SKM-1 (cell line): ENCODE measurements around the gene PTGFRN.

ENCODE experiments used
- DNase-seq: peaks from one replicate; lab custom pipeline; 2025; ENCODE audit not compliant: unreplicated experiment; lab: John Stamatoyannopoulos, UW

PTGFRN gene

DNA sequence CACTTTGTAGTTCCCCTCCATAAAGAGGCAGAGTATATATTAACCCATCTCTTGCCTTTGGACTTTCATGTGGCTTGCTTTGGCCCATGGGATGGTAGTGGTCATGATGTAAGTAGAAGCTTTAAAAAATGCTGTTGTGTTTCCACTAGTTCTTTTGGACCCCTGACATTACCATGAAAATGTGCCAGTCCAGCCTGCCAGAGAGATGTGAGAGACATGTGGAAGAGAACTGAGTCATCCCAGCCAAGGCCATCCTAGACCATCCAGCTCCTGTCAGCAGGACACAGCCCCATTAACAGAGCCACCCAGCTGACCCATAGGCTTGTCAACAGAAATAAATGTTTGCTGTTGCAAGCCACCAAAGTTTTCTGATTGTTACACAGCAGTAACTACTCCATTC lies 87.9 kb downstream of the PTGFRN start:
- no peak for DNase-seq

DNA sequence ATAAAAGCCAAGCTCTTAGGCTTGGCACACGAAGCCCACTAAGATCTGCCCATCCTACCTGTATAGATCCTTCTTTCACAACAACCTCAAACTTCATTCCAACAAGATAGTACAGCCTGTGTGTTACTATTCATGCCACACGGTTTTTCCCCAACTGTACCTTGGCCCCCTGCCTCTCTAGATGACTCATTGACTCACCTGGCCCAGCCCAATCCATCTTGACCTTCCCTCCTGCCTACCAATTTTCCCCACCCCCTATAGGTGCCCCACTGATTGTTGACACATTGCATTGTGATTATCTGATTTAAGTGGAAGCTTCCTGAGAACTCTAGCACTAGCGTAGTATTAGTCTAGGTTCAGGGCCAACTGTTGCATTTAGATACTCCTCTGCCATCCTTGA lies 89.9 kb downstream of the PTGFRN start:
- no peak for DNase-seq

DNA sequence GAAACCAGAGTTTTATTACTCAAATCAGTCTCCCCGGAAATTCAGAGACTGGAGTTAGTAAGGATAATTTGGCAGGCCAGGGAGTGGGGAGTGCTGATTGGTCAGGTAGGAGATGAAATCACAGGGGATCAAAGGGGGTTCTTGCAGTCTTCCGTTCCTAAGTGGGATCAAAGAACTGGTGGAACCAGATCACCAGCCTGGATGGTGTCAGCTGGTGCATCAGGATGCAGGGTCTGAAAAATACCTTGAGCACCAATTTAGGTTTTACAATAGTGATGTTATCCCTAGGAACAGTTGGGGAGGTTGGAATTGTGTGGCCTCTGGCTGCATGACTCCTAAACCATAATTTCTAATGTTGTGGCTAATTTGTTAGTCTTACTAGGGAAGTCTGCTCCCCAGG lies 90.4 kb downstream of the PTGFRN start:
- no peak for DNase-seq

DNA sequence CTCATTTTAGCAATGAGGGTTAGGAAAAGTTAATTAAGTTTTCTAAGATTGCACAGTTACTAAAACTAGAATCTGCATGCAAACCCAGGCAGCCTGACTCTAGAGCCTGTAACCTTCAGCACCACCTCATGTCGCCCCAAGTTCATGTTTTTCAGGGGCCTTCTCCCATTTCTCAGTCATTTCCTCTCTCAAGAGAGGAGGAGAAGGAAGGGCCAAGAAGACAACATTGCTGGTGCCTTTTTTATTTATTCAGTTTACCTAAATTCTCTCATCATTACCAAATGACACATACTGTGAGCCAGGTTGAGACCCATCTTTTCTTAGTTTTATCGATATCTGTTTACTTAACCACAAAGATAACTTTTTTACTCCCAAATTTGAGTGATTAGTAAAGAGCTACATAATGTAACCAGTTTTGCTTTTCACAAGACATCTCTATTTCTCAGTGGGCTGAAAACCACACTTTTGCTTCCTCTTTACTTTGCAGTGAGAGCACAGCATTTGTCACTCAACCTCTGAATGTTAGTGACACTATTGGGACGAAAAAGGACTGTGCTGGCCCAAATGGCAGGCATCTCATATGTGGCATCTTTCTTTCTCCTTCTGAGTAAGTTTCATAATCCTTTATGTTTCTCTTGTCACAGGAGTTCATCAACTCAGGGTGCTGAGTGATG lies 91.7 kb downstream of the PTGFRN start, which contains the start of gene CD101:
TSS of gene CD101 (plus strand) at position 507 of the 674 bp plus-strand sequence. CDS start at position 565, 58 bp downstream.
- DNase-seq: peak; percentile 82

DNA sequence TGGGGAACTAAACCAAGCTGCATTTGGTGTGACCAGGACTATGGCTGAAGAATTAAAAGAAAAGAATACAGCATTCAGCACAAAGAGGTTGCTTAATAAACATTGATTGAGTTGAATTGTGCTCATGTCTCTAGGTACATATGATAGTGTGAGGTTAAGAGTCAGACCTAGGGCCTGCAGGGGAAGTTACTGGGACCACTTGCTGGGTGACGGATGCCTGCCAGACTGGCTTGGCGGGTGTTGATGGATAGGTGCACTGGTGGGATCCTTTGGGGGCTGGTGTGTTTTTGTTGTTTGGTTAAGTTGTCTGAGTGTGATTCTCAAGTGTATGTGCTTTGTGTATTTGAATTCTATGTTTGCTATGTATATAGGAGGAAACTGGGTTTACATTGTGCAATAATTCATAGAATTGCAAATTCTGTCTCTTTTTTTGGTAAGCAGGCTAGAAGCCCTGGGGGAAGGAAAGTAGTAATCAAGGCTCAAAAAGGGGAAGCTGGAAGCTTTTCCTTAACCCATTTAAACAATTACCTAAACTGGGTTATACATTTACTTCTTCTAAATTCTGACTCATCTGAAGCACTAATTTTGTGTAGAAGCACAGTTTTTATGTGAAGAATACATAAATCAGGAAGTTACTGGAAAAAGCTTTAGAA lies 93.6 kb downstream of the PTGFRN start:
- peak; percentile 94 for DNase-seq

DNA sequence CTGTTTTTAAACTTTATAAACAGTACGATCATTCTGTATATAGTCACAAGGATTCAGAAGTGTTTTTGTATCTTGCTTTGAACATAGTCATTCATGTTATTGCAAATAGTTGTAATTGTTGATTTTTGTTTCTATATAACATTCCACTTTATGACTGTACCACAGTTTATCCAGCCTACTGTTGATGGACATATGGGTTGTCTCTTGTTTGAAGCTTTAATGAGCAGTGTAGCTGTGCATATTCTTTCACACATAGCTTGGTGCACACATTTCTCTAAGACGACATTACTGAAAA lies 98.0 kb downstream of the PTGFRN start:
- no peak for DNase-seq

DNA sequence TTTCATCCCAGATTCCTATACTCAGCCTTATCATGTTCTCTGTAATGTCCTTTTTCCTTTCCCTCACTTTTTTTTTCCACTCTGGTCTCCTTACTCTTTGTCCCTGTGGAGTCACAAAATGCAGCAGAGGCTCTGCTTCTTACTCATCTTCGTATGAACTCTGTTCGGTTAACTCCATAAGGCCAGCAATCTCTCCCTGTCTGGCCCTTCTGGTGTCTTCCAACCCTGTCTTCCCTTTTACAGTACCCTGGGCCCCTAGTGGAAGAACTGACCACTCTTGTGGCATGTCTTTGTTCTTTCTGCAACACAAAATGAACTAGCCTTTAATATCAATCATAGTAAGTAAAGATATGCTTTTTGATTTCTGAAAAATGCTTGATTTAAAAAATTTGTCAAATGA lies 98.9 kb downstream of the PTGFRN start:
- no peak for DNase-seq

DNA sequence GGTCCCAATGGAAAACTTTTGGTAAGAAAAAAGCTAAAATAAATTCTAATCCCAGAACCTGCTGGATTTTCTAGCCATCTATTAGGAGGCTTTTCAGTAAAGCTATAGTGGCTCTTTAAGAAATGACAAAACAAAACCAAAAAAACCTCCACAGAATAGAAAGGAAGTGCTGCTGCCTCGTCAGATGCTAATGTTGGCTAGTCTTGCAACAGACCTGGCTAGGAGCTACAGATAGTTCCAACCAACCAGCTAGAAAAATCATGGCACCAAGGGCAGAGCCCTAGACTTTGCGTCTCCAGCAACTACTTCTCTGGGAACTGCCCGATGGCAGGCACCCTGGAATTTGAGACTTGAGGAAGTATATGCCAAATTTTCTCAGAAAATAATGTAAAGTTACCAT lies 99.4 kb downstream of the PTGFRN start:
- DNase-seq: peak; percentile 70

DNA sequence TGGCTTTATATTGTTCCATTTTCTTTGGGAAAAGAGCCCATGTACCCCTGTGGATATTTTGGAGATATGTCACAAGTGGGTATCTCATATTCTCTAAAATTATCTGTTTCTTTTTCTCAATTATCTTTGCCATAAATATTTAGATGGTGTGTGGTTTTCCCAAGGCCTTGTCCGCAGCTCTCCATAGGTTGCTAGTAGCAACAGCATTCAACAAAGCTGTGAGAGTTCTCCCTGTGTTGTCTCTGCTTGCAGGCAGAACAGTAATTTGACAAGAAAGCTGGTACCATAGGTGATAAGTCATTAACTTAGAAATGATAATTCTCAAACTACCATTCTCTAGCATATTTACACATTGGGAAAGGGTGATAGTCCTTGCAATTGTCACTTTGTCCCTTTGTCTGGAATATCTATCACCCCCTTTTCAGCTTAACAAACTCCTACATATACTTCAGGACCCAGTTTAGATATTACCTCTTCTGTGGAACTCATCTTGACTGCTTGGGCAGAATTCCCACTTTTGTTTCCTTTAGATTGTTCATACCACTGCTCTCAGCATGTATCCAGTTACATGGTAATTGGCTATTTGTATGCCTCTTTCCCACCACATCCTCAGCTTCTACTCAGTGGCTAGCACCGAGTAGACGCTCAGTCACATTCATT lies 100.7 kb downstream of the PTGFRN start:
- DNase-seq: no peak

DNA sequence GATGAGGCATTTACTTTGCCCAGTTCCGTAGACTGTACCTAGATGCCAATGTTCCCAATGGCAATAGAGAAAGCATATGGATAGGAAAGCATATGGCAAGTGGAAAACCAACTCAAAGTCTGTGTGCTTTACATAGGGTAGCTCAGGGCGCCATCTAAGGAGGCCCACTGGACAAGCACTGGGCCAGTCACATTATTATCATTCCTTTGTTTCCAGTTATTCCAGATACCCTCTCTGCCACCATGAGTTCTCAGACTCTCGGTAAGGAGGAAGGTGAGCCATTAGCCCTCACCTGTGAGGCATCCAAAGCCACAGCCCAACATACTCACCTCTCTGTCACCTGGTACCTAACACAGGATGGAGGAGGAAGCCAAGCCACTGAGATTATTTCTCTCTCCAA lies 101.6 kb downstream of the PTGFRN start:
- DNase-seq: no peak

DNA sequence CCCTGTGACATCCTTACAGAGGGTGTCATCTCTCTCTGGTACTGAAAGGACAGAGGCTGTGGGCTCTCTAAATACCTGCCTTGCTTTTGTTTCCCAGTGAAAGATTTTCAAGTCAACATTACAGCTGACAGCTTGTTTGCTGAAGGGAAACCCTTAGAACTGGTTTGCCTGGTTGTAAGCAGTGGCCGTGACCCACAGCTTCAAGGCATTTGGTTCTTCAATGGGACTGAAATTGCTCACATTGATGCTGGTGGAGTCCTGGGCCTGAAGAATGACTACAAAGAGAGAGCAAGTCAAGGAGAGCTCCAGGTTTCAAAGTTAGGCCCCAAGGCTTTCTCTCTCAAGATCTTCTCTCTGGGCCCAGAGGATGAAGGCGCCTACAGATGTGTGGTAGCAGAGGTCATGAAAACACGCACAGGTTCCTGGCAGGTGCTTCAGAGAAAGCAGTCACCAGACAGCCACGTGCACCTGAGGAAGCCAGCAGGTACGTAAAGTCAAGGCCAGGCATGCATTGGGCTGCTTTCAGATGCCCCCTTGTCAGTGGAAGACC lies 103.7 kb downstream of the PTGFRN start:
- no peak for DNase-seq

DNA sequence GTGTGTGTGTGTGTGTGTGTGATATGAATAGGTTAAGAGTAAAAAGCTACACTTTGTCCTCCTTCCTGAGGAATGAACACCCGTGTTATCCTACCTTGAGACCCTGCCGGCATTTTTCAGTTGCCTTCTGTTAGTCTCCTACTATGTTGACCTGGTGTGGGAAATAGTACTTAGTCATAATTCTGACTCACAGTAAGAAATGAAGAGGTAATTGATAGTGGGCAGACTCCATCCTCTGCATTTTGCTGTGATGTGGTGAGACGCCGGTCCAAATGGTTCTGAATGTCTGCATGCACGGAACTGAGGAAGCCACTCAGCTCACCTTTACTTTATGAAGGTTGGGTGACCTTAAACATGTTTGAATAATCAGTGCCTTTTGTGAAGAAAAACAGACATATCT lies 104.5 kb downstream of the PTGFRN start:
- DNase-seq: no peak

DNA sequence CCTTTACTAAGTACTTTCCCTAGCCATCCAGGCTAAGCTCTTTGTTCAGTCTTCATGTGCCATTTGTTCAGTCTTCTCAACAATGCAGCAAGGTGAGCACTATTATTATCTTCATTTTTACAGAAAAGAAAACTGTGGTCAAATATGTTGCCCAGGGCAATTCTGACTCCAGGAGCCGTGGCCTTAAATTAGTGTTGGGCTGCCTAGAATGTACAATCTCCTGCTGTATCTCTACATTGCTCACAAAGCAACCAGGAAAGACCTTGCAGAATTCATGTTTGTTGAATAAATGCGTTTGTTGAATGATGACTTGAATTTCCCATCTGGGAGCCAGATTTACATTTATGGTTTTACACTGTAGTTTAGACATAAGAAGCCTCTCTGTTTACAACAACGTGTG lies 106.0 kb downstream of the PTGFRN start:
- DNase-seq: no peak

DNA sequence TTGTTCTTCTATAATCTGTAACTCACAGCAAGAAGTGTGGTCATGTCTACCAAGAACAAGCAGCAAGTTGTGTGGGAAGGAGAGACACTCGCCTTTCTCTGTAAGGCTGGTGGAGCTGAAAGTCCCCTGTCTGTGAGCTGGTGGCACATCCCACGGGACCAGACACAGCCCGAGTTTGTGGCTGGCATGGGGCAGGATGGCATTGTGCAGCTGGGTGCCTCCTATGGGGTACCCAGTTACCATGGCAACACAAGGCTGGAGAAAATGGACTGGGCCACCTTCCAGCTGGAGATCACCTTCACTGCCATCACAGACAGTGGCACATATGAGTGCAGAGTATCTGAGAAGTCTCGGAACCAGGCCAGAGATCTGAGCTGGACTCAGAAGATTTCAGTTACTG lies 107.3 kb downstream of the PTGFRN start:
- DNase-seq: no peak

DNA sequence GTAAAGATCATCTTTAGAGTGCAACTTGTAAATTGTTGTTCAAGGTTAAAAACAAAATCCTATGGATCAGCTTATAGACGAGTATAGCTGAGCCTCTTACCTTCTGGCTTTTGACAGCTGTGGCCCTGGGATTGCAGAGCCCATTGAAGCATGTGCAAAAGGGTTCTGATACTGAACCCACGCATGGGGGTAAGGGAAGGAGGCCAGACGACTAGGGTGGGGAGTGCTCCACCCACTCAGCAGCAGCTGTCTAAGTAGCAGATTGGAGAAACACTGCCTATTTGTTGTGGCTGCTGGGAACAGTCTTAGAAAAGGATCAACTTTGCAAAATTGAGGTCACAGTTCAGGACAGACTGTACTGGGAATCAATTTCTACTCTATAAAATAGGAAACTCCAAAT lies 107.9 kb downstream of the PTGFRN start:
- no peak for DNase-seq

DNA sequence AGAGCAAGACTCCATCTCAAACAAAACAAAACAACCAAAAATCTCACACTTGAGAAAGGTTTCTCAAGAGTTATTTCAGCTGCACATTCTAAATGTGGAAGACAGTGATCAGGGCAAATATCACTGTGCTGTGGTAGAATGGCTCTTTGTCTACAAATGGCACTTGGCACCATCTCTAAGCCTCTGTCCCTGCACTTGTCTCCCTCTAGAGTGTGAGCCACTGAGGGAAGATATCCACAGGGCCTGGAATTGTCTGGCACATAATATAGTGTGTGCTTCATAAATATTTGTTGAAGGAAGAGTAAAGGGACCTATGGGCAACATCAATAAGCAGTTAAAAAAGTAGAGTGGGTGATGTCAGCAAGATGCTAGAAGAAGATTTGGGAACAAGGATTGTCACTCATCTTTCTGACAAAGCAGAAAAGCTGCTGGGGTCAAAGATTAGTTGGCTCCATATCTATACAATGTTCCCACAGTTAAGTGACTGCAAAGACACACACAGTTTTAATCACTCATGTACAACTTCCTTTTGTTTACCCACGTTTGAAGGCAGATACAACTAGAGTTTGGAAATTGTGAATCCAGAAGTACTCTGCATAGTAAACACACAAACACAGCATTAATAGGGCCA lies 110.9 kb downstream of the PTGFRN start:
- DNase-seq: no peak

DNA sequence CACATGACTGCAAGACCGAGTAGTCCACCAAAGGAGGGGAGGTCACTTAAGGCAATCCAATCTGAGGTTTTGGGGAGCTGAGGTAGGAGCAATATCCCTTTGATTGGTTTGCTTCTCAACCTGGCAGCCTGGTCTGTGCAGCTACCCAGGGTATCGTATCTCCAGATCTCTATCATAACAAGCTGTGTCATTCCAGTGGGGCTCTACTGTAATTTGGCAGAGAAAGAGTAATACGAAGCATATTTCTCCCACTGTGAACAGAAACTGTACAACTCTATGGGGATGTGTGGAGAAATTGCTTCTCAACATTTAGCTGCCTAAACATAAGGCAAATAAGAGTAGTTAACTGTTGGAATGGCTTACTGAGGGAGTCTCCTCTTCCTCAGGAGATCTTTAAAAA lies 112.4 kb downstream of the PTGFRN start:
- DNase-seq: no peak

DNA sequence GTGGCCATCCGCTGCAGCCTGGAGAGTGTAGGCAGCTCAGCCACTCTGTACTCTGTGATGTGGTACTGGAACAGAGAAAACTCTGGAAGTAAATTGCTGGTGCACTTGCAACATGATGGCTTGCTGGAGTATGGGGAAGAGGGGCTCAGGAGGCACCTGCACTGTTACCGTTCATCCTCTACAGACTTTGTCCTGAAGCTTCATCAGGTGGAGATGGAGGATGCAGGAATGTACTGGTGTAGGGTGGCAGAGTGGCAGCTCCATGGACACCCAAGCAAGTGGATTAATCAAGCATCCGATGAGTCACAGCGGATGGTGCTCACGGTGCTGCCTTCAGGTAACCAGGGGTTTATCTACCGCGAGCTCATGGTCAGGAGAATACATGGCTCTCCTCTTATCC lies 115.9 kb downstream of the PTGFRN start:
- no peak for DNase-seq

DNA sequence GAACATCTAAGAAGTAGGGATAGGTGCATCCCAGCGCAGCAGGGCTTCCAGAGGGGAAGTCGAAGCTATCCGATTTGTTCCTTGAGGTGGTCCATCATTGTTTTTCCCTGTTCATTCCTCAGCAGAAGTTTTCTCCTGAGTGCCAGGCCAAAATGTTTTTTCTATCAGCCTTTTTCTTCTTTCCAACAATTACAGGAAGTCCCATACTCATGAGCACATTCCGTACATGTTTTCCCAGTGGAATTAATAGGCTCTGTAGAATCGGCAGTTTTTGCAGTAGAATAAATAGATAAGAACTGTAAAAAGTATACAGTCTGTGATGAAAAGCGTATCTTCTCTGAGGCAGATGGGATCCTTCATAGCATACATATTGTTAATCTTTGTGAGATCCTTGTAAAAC lies 116.6 kb downstream of the PTGFRN start:
- DNase-seq: no peak

DNA sequence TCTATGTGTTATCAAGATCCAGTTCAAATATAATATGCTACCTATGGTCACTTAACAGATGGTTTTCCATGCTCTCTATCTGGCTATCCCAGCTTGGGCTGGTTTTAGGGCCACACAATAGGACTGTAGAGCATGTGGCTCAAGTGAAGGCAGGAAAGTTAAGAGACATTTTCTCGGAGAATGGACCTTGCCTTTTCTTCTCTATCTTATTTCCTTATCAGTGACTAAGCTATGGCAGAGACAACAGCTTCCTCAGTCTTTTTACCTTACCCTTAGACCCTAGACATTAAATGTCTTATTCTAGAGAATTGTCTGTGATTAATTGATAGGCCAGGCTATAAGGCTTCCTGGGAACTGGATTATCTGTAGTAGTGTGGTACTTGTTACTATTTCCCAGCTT lies 120.0 kb downstream of the PTGFRN start:
- no peak for DNase-seq

DNA sequence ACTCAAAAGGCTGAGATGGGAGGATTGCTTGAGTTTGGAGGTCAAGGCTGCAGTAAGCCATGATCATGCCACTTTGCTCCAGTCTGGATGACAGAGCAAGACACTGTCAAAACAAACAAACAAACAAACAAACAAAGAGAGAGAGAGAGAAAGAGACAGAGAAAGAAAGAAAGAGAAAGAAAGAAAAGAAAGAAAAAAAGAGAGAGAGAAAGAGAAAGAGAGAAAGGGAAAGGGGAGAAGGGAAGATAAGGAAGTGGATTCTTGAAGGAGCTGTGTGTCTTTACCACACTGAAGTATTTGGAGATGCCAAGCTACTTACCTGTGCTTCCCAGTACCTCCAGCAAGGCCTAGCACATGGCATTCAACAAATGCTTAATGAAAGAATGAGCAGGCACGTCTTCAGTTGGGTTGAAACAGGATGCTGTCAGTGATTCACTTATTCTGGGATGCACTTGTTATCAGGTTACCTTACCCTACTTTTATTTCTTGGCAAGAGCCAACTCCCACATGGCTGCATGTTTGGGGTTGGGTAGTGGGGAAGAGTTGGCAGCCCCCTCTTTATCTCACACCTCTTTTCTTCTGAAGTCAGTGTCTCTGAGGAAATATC lies 120.7 kb downstream of the PTGFRN start:
- no peak for DNase-seq
